HepG2 (cell line): ENCODE data around the gene POU5F1. TPM values are rescaled to one million over a fixed set of nuclear protein-coding genes. Genes with fewer than 3 reads are reported as not detected.
A peak's percentile ranks its signal among the peaks of the same experiment; 100 is the strongest.

Source experiments
- ARID4A ChIP-seq: sonication (generic); formaldehyde crosslinking; IDR thresholded peaks from 2 replicates; pipeline ENCODE4 v1.5.0; 2020; ENCODE audit warnings: mild to moderate bottlenecking, missing genetic modification reagents, borderline replicate concordance
- ARID5B ChIP-seq: IDR thresholded peaks from 2 replicates; pipeline ENCODE4 v1.4.0; 2020; ENCODE audit warnings: mild to moderate bottlenecking, missing genetic modification reagents
- ASH2L ChIP-seq: fragments of 300-600, 200-600 bp; sonication (generic); IDR thresholded peaks from 2 replicates; pipeline ENCODE4 v1.7.0; 2017; ENCODE audit warnings: low read depth, mild to moderate bottlenecking, moderate library complexity, mixed read lengths, low read length; ENCODE audit not compliant: insufficient read length
- ELF3 ChIP-seq: IDR thresholded peaks from 2 replicates; pipeline ENCODE4 v1.6.1; 2016; ENCODE audit warnings: missing genetic modification reagents, missing compliant biosample characterization
- GABPA ChIP-seq, 2 experiments: IDR thresholded peaks; 2 replicates each; pipeline ENCODE4 v1.6.1; 2011 to 2016; ENCODE audit warnings: low read depth in 2 of 2, low read length in 1 of 2, missing biosample characterization in 1 of 2, missing genetic modification characterization in 1 of 2
- GATAD2A ChIP-seq: IDR thresholded peaks from 2 replicates; pipeline ENCODE4 v1.6.1; 2016
- HNRNPL ChIP-seq: fragments of 200-400 bp; formaldehyde crosslinking; IDR thresholded peaks from 2 replicates; pipeline ENCODE4 v1.6.1; 2017; ENCODE audit warnings: mild to moderate bottlenecking, low read depth, low read length
- HOXA7 ChIP-seq: sonication (generic); formaldehyde crosslinking; IDR thresholded peaks from 2 replicates; pipeline ENCODE4 v1.8.1; 2022; ENCODE audit warnings: mild to moderate bottlenecking, missing genetic modification reagents, moderate library complexity
- KDM5A ChIP-seq: fragments of 200-600 bp; sonication (generic); IDR thresholded peaks from 2 replicates; pipeline ENCODE4 v1.7.0; 2018; ENCODE audit warnings: antibody characterized with exemption, mild to moderate bottlenecking, low read length, borderline replicate concordance
- MEF2D ChIP-seq: sonication (generic); formaldehyde crosslinking; IDR thresholded peaks from 2 replicates; pipeline ENCODE4 v1.5.1; 2020; ENCODE audit warnings: mild to moderate bottlenecking, missing genetic modification reagents
- NCOA2 ChIP-seq: sonication (generic); formaldehyde crosslinking; IDR thresholded peaks from 2 replicates; pipeline ENCODE4 v1.8.0; 2022; ENCODE audit warnings: inconsistent platforms
- NFKB2 ChIP-seq: sonication (generic); formaldehyde crosslinking; IDR thresholded peaks from 2 replicates; pipeline ENCODE4 v1.4.0; 2020; ENCODE audit warnings: missing genetic modification reagents, borderline replicate concordance
- SCMH1 ChIP-seq: sonication (generic); formaldehyde crosslinking; IDR thresholded peaks from 2 replicates; pipeline ENCODE4 v1.9.0; 2021; ENCODE audit warnings: missing genetic modification reagents, mild to moderate bottlenecking, borderline replicate concordance
- TARDBP ChIP-seq: sonication (generic); formaldehyde crosslinking; IDR thresholded peaks from 2 replicates; pipeline ENCODE4 v1.8.0; 2022; ENCODE audit warnings: mild to moderate bottlenecking, missing genetic modification reagents
- ZNF251 ChIP-seq: sonication (generic); formaldehyde crosslinking; IDR thresholded peaks from 2 replicates; pipeline ENCODE4 v1.9.0; 2021; ENCODE audit warnings: mild to moderate bottlenecking, missing genetic modification reagents
- ZNF260 ChIP-seq: sonication (generic); formaldehyde crosslinking; IDR thresholded peaks from 2 replicates; pipeline ENCODE4 v1.4.0; 2020; ENCODE audit warnings: missing genetic modification reagents, low read depth, mild to moderate bottlenecking, borderline replicate concordance
- ZNF331 ChIP-seq: sonication (generic); formaldehyde crosslinking; IDR thresholded peaks from 2 replicates; pipeline ENCODE4 v1.4.0; 2020; ENCODE audit warnings: missing genetic modification reagents
- ZNF629 ChIP-seq: sonication (generic); formaldehyde crosslinking; conservative IDR thresholded peaks from 2 replicates; pipeline ENCODE4 v1.5.0; 2020; ENCODE audit warnings: missing genetic modification reagents
- polyA plus RNA-seq, 8 experiments: library from polyadenylated mRNA; depleted of rRNA in 3 of 8; stranded (reverse) in 7 of 8; unstranded in 1 of 8; fragments of >200 nt; fragmentation: Illumina TruSeq in 4 of 8; extraction: Trizol in 4 of 8; gene quantifications; 2 replicates each; pipeline versions ENCODE4 v1.2.1 to v1.2.3, GENCODE V29; 2011 to 2016; ENCODE audit warnings: low read depth in 4 of 8, missing spikeins in 1 of 8, mixed read lengths in 1 of 8; ENCODE audit not compliant: insufficient read depth in 1 of 8
- total RNA-seq, 5 experiments: library from RNA; depleted of rRNA; stranded (reverse); fragments of >200 nt; fragmentation: Illumina TruSeq; extraction: Trizol; gene quantifications; 2 replicates each; pipeline ENCODE4 v1.2.3, GENCODE V29; 2016; ENCODE audit warnings: low read depth in 1 of 5
- TF ChIP-seq, protein P1 (sequence below): sonication (generic); formaldehyde crosslinking; IDR thresholded peaks from 2 replicates; pipeline ENCODE4 v1.8.1; 2022; ENCODE audit warnings: mild to moderate bottlenecking, missing genetic modification reagents
- TF ChIP-seq, protein P2 (sequence below): sonication (generic); formaldehyde crosslinking; IDR thresholded peaks from 2 replicates; pipeline ENCODE4 v1.4.0; 2020; ENCODE audit warnings: missing genetic modification reagents, borderline replicate concordance

Gene POU5F1
- total and polyA plus RNA-seq, 2 of the 13 experiments (the other 11 are each of a cell fraction or from before 2014, with no cell fraction given), result 2.5 to 7.2 TPM

DNA sequence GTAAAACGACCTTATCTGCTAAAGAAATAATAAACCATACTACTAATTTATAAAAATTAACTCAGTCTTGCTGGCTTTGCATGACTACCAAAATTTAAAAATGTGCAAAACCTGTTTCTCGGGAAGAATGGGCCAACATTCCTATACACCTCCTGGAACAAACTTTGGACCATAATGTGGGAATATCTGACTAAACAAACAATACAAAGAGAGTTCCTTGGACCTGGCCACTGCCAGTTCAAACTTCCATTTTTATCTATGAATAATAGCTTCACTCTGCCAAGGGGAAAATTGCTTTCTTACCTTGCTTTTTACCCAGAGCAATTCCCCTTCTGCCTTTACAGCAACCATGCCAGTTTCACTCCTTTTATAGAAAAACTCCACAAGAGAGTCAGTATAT lies 38.7 kb upstream of the POU5F1 start (continued):
- TF ChIP-seq ZNF331 (CRISPR knock-in tag), result peak; percentile 22; the same call in 1 of the 2 replicates
- no peak for TF ChIP-seq ZNF260
- TF ChIP-seq TARDBP (CRISPR knock-in tag), result no peak
- TF ChIP-seq, protein P1, sequence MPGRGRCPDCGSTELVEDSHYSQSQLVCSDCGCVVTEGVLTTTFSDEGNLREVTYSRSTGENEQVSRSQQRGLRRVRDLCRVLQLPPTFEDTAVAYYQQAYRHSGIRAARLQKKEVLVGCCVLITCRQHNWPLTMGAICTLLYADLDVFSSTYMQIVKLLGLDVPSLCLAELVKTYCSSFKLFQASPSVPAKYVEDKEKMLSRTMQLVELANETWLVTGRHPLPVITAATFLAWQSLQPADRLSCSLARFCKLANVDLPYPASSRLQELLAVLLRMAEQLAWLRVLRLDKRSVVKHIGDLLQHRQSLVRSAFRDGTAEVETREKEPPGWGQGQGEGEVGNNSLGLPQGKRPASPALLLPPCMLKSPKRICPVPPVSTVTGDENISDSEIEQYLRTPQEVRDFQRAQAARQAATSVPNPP (CRISPR knock-in tag), result no peak
- peak; percentile 46; the same call in 1 of the 2 replicates for TF ChIP-seq GATAD2A (CRISPR knock-in tag)
- no peak for TF ChIP-seq ZNF251 (CRISPR knock-in tag)
- TF ChIP-seq, protein P2, sequence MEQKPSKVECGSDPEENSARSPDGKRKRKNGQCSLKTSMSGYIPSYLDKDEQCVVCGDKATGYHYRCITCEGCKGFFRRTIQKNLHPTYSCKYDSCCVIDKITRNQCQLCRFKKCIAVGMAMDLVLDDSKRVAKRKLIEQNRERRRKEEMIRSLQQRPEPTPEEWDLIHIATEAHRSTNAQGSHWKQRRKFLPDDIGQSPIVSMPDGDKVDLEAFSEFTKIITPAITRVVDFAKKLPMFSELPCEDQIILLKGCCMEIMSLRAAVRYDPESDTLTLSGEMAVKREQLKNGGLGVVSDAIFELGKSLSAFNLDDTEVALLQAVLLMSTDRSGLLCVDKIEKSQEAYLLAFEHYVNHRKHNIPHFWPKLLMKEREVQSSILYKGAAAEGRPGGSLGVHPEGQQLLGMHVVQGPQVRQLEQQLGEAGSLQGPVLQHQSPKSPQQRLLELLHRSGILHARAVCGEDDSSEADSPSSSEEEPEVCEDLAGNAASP (CRISPR knock-in tag), result peak; percentile 52; the same call in 1 of the 2 replicates
- no peak for TF ChIP-seq ARID4A (CRISPR knock-in tag)
- no peak for TF ChIP-seq NFKB2 (CRISPR knock-in tag)
- no peak for TF ChIP-seq MEF2D (CRISPR knock-in tag)
- peak; percentile 38; the same call in 1 of the 2 replicates for TF ChIP-seq ZNF629
- peak; percentile 43; the same call in 1 of the 2 replicates for TF ChIP-seq ELF3
- TF ChIP-seq ARID5B, result peak; percentile 69
- no peak for TF ChIP-seq SCMH1
- no peak for TF ChIP-seq GABPA (IDR thresholded peaks at IDR 0.05; ENCODE audit: low read depth, low read length)
- no peak for TF ChIP-seq GABPA (CRISPR knock-in tag; IDR thresholded peaks at IDR 0.05; ENCODE audit: low read depth)
- peak; percentile 63 for TF ChIP-seq ASH2L
- peak; percentile 20; the same call in 1 of the 2 replicates for TF ChIP-seq NCOA2 (CRISPR knock-in tag)
- no peak for TF ChIP-seq KDM5A
- no peak for TF ChIP-seq HOXA7 (CRISPR knock-in tag)
- no peak for TF ChIP-seq HNRNPL
